Testis (tissue), 3 donors: ENCODE data around the gene DDAH2. TPM values are rescaled to one million over a fixed set of nuclear protein-coding genes. Genes with fewer than 3 reads are reported as not detected.

Experiments
- DNase-seq: peaks from one replicate; pipeline ENCODE4 v3.0.0-alpha.2; 2019
- H3K27ac ChIP-seq, 2 donors: fragments of 200-600 bp; sonication (generic); one replicate each; pipeline ENCODE4 v1.5.1; 2019
- H3K27me3 ChIP-seq: fragments of 200-600 bp; sonication (generic); one replicate; pipeline ENCODE4 v1.5.1; 2019
- H3K36me3 ChIP-seq: fragments of 200-600 bp; sonication (generic); one replicate; pipeline ENCODE4 v1.5.1; 2017; ENCODE audit warnings: low read depth; ENCODE audit errors: missing control alignments
- H3K4me1 ChIP-seq: fragments of 200-600 bp; sonication (generic); one replicate; pipeline ENCODE4 v1.5.1; 2019
- H3K4me3 ChIP-seq, 2 donors: fragments of 200-600 bp; sonication (generic); one replicate each; pipeline ENCODE4 v1.5.1; 2017 to 2019
- H3K9me3 ChIP-seq: fragments of 200-600 bp; sonication (generic); one replicate; pipeline ENCODE4 v1.5.1; 2017
- CTCF ChIP-seq, 3 experiments: fragments of 450-650 bp in 2 of 3; fragments of 200-600 bp in 1 of 3; sonication (generic) in 1 of 3; IDR thresholded peaks; one replicate each; pipeline ENCODE4 v1.5.1; 2016 to 2019; ENCODE audit warnings: antibody characterized with exemption in 3 of 3, mild to moderate bottlenecking in 2 of 3, moderate library complexity in 1 of 3
- POLR2A ChIP-seq: fragments of 450-650 bp; IDR thresholded peaks from one replicate; pipeline ENCODE4 v1.6.1; 2017; ENCODE audit warnings: antibody characterized with exemption, mild to moderate bottlenecking, moderate library complexity
- WGBS, 2 donors: methylation state at CpG; one replicate each; pipeline ENCODE4 v1.1.5; 2018; 5-methylcytosine and 5-hydroxymethylcytosine counted together
- intact Hi-C: fragments of 100-400 bp; cut with DNase I; formaldehyde crosslinking; loops from one replicate; pipeline ENCODE4 v1.15.1; 2023; ENCODE audit warnings: low total_unique reads
- polyA plus RNA-seq: library from polyadenylated mRNA; stranded (reverse); fragments of 350-450 nt; fragmentation: Illumina TruSeq; extraction: RNeasy Lipid Tissue Mini Kit (QIAGEN cat#74804); gene quantifications from one replicate; pipeline ENCODE4 v1.2.3, GENCODE V29; 2014; ENCODE audit warnings: low read depth, low replicate concordance; ENCODE audit not compliant: insufficient read depth
- total RNA-seq, 2 donors: library from RNA; depleted of rRNA; stranded (reverse); fragments of >200 nt; gene quantifications; one replicate each; pipeline ENCODE4 v1.2.3, GENCODE V29; 2016

Gene DDAH2
- total and polyA plus RNA-seq, 3 donors from 2014 or later, result 19.6 to 50.8 (median 38.0) TPM

GRCh38 chr6:31693535-31693934 lies 35.6 kb downstream of the DDAH2 start:
- WGBS, 2 donors, result 86 to 87% methylated on average over 6 of the region's 6 CpGs
- intact Hi-C loops, result no loop called here
- no peaks in the 10 kb centered on the region for H3K9me3 ChIP-seq
- H3K4me1 ChIP-seq, result peaks cover 4% of the 10 kb centered on the region
- no peaks in the 10 kb centered on the region for H3K36me3 ChIP-seq
- TF ChIP-seq POLR2A, result no peak
- no peak for TF ChIP-seq CTCF (IDR thresholded peaks at IDR 0.05)
- H3K27ac ChIP-seq, result no peak overlapping the region
- DNase-seq, result no peak
- H3K4me3 ChIP-seq, result no peak overlapping the region
- H3K27me3 ChIP-seq, result no peaks in the 10 kb centered on the region

GRCh38 chr6:31692886-31693285 lies 36.2 kb downstream of the DDAH2 start:
- Histone ChIP-seq H3K9me3 (no peaks in the 10 kb centered on the region), H3K27me3 (no peaks in the 10 kb centered on the region), H3K4me1 (peaks cover 4% of the 10 kb centered on the region), H3K36me3 (no peaks in the 10 kb centered on the region), H3K4me3 (no peak overlapping the region), H3K27ac (no peak overlapping the region)
- no peak for DNase-seq
- intact Hi-C loops, result no loop called here
- TF ChIP-seq POLR2A, result no peak
- no peak for TF ChIP-seq CTCF (IDR thresholded peaks at IDR 0.05)
- 86 to 93% methylated on average over 9 of the region's 9 CpGs for WGBS, 2 donors

- DNase-seq, result no peak
- Histone ChIP-seq H3K9me3 (no peaks in the 10 kb centered on the region), H3K4me1 (peaks cover 4% of the 10 kb centered on the region), H3K36me3 (no peaks in the 10 kb centered on the region), H3K27ac (no peak overlapping the region), H3K4me3 (no peak overlapping the region), H3K27me3 (no peaks in the 10 kb centered on the region)
- 87 to 93% methylated on average over 4 of the region's 4 CpGs for WGBS, 2 donors
- intact Hi-C loops, result no loop called here
- no peak for TF ChIP-seq POLR2A
- no peak for TF ChIP-seq CTCF (IDR thresholded peaks at IDR 0.05)
Measured at GRCh38 chr6:31692353-31692752, 36.7 kb downstream of the DDAH2 start.

GRCh38 chr6:31691564-31692108 lies 37.5 kb downstream of the DDAH2 start:
- intact Hi-C loops, result no loop called here
- Histone ChIP-seq H3K36me3 (no peaks in the 10 kb centered on the region), H3K4me1 (peaks cover 4% of the 10 kb centered on the region), H3K27ac (no peak overlapping the region), H3K9me3 (no peaks in the 10 kb centered on the region), H3K27me3 (no peaks in the 10 kb centered on the region), H3K4me3 (no peak overlapping the region)
- WGBS, 2 donors, result 92 to 93% methylated on average over 12 of the region's 12 CpGs
- no peak for DNase-seq
- no peak for TF ChIP-seq CTCF (IDR thresholded peaks at IDR 0.05)
- no peak for TF ChIP-seq POLR2A

GRCh38 chr6:31691078-31691463 lies 38.0 kb downstream of the DDAH2 start:
- TF ChIP-seq POLR2A, result no peak
- TF ChIP-seq CTCF (IDR thresholded peaks at IDR 0.05), result no peak
- WGBS, 2 donors, result 89 to 90% methylated on average over 6 of the region's 6 CpGs
- Histone ChIP-seq H3K27ac (no peak overlapping the region), H3K4me1 (peaks cover 4% of the 10 kb centered on the region), H3K36me3 (no peaks in the 10 kb centered on the region), H3K9me3 (no peaks in the 10 kb centered on the region), H3K27me3 (no peaks in the 10 kb centered on the region), H3K4me3 (no peak overlapping the region)
- intact Hi-C loops, result no loop called here
- DNase-seq, result no peak
